ENCODE data around the gene ADGRF5. TPM values are rescaled to one million over a fixed set of nuclear protein-coding genes. Genes with fewer than 3 reads are reported as not detected.
A peak's percentile ranks its signal among the peaks of the same experiment; 100 is the strongest.
"Not testable (repeated sequence)": the region's sequence is repeated elsewhere in the genome, so short reads cannot be mapped to it uniquely, and the experiment has no call there.

The ADGRF5 gene
- total RNA-seq, 1 donor from 2014 or later = 39.9 TPM

- DNase-seq = no peak
Measured at GRCh38 chr6:46893648-46894047, 28.1 kb downstream of the ADGRF5 start.

- no peak for DNase-seq
Measured at GRCh38 chr6:46891252-46891795, 30.4 kb downstream of the ADGRF5 start.

GRCh38 chr6:46888578-46888977, 33.2 kb downstream of the ADGRF5 start:
- no peak for DNase-seq

- no peak for DNase-seq
Measured at GRCh38 chr6:46888031-46888430, 33.7 kb downstream of the ADGRF5 start.

- DNase-seq = no peak
Measured at GRCh38 chr6:46882645-46883044, 39.1 kb downstream of the ADGRF5 start.

- no peak for DNase-seq
Measured at GRCh38 chr6:46879003-46879402, 42.7 kb downstream of the ADGRF5 start.

- DNase-seq = peak; percentile 41
Measured at GRCh38 chr6:46876126-46876525, 45.6 kb downstream of the ADGRF5 start.

GRCh38 chr6:46867411-46867810, 54.3 kb downstream of the ADGRF5 start:
- no peak for DNase-seq

- DNase-seq = no peak
Measured at GRCh38 chr6:46865221-46865620, 56.5 kb downstream of the ADGRF5 start.

- DNase-seq = no peak
Measured at GRCh38 chr6:46863791-46864190, 57.9 kb downstream of the ADGRF5 start.

GRCh38 chr6:46862381-46862780, 59.4 kb downstream of the ADGRF5 start:
- no peak for DNase-seq

- DNase-seq = peak; percentile 11
Measured at GRCh38 chr6:46855966-46856365, 65.8 kb downstream of the ADGRF5 start.

- DNase-seq = not testable (repeated sequence)
Measured at GRCh38 chr6:46851576-46851975, 70.2 kb downstream of the ADGRF5 start.

- DNase-seq = no peak
Measured at GRCh38 chr6:46850792-46851191, 70.9 kb downstream of the ADGRF5 start.

- DNase-seq = no peak
Measured at GRCh38 chr6:46849361-46849690, 72.4 kb downstream of the ADGRF5 start.

GRCh38 chr6:46848684-46849360, 72.9 kb downstream of the ADGRF5 start:
- peak; percentile 93 for DNase-seq

- DNase-seq = no peak
Measured at GRCh38 chr6:46845126-46845525, 76.6 kb downstream of the ADGRF5 start.

GRCh38 chr6:46842252-46842846, 79.4 kb downstream of the ADGRF5 start:
- not testable (repeated sequence) for DNase-seq

GRCh38 chr6:46838033-46838432, 83.7 kb downstream of the ADGRF5 start:
- no peak for DNase-seq

GRCh38 chr6:46834991-46835390, 86.7 kb downstream of the ADGRF5 start:
- DNase-seq = not testable (repeated sequence)

GRCh38 chr6:46834257-46834916, 87.4 kb downstream of the ADGRF5 start:
- DNase-seq = not testable (repeated sequence)

GRCh38 chr6:46832816-46833215, 88.9 kb downstream of the ADGRF5 start:
- no peak for DNase-seq

- no peak for DNase-seq
Measured at GRCh38 chr6:46828939-46829338, 92.8 kb downstream of the ADGRF5 start.

Measured in tongue (tissue), 2 donors.